ENCODE measurements around the gene UTP25.

The UTP25 gene

DNA sequence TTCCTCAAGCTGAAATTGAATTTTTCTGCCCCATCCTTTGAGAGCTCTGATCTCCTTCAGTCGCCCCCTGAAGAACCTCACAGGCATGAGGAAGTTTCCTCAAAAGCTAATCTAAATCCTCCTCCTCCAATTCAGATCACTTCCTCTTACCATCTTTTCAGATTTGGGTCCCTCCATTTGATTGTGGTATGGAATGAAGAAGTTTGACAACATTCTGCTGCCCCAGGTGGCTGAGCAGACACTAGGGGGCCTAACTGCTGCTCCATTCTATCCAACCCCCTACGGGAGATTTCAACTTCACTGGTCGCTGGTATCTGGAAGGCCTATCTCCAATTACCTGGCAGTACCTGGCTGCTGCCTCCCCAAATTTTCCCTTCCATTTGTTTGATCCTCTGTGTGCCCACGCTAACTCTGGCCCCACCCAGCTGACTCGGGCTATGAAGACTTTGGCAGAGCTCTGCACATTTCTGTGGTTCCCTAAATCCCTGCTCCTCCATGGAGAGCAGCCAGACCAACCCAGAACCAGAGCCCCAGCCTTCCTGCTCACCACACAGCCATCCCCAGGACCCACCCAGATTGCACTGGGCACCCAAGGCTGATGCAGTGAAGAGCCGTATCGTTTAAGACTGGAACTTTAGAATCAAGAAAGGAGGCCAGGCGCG is 29.7 kb upstream of the UTP25 start:
- TF ChIP-seq, protein P1, sequence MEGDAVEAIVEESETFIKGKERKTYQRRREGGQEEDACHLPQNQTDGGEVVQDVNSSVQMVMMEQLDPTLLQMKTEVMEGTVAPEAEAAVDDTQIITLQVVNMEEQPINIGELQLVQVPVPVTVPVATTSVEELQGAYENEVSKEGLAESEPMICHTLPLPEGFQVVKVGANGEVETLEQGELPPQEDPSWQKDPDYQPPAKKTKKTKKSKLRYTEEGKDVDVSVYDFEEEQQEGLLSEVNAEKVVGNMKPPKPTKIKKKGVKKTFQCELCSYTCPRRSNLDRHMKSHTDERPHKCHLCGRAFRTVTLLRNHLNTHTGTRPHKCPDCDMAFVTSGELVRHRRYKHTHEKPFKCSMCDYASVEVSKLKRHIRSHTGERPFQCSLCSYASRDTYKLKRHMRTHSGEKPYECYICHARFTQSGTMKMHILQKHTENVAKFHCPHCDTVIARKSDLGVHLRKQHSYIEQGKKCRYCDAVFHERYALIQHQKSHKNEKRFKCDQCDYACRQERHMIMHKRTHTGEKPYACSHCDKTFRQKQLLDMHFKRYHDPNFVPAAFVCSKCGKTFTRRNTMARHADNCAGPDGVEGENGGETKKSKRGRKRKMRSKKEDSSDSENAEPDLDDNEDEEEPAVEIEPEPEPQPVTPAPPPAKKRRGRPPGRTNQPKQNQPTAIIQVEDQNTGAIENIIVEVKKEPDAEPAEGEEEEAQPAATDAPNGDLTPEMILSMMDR (conservative IDR thresholded peaks at IDR 0.05; ENCODE audit: low read depth, low read length), result no peak
- DNase-seq (ENCODE audit: low read depth), result no peak
- no peak overlapping the region for H3K4me3 ChIP-seq (ENCODE audit: low read depth, low read length)

DNA sequence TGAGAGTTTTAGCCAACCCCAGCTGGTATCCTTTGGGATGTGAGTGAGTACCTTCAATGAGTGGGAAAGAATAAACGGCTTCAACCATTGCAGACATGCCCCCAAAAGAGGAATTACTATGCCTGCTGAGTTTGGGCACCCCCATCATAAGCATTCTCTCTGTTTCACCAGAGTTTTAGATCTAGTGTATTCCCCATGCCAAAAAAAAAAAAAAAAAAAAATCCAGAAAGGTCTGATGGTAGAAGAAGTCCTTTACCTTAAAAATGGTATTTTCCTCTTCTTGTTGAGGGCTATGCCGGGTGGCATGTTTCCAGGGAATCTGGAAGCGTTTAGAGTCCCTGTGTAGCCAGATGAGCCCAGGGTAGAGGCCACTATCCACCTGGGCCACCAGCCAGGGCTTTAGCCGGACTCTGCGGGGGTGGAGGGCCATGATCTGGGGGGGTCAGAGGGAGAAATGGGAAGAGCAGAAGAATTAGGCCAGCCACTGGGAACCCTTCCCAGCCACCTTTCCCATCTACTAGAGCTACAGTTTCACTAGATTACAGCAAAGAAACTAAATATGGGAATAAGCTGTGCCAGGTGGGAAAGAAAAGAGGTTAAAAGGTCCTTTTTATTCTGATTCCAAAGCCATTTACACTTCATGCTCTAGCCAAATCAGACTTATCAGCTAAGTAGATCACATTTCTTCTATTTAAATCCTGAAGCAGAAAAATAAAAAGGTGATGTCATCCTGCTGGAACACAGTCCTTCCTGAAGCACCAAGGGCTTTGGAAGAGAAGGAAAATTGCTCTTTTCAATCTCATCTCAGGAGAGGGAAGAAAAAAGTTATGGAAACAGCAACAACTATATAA is 26.6 kb upstream of the UTP25 start:
- no peak for DNase-seq (ENCODE audit: low read depth)
- no peak overlapping the region for H3K4me3 ChIP-seq (ENCODE audit: low read depth, low read length)
- TF ChIP-seq, protein P1 (conservative IDR thresholded peaks at IDR 0.05; ENCODE audit: low read depth, low read length), result no peak

DNA sequence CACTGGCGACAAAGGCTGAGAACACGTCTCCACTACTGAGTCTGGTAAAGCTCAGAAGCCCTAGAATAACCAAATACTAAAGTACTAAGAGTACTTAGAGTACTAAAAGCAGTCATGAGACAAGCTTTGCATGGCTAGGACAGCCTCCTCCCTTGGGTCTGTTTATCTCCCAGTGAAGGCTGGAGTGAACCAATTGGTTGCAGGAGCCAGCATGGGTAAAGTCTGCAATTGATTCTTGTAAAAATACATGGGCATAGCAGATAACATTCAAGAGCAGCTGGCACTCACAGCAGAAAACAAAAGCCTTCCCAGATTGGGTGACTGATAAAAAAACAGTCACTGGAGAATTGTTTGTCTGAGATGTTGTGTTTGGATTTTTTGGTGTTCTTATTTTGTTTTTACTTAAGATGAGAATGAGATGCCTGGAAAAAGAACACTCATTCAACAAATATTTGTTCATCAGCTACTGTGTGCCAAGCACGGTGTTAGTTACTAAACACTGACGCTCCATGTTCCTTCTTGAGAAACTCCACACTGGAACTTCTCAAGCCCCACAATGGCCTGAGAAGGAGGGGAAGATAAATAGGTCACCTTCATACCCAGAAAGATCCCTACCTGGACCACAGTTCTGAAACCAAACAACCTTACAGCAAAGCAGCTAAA is 25.5 kb upstream of the UTP25 start:
- TF ChIP-seq, protein P1 (conservative IDR thresholded peaks at IDR 0.05; ENCODE audit: low read depth, low read length), result no peak
- no peak for DNase-seq (ENCODE audit: low read depth)
- H3K4me3 ChIP-seq (ENCODE audit: low read depth, low read length), result no peak overlapping the region

DNA sequence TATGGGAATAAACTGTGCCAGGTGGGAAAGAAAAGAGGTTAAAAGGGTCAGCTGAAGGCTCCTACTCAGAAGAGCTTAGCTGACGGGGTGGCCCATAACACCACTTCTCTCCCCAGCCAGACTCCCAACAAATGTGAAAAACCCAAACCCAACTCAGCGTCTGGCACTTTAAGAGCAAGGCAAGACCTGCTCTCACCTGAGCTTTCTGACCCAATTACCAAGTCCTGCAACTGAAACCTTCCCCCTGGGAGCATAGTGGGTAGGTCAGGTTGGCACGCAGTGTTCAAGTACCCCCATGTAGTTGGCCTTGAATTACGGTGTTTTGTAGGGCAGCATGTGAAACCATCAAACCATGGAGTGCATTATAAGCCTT is 25.0 kb upstream of the UTP25 start:
- H3K4me3 ChIP-seq (ENCODE audit: low read depth, low read length), result no peak overlapping the region
- DNase-seq (ENCODE audit: low read depth), result no peak
- TF ChIP-seq, protein P1 (conservative IDR thresholded peaks at IDR 0.05; ENCODE audit: low read depth, low read length), result no peak

DNA sequence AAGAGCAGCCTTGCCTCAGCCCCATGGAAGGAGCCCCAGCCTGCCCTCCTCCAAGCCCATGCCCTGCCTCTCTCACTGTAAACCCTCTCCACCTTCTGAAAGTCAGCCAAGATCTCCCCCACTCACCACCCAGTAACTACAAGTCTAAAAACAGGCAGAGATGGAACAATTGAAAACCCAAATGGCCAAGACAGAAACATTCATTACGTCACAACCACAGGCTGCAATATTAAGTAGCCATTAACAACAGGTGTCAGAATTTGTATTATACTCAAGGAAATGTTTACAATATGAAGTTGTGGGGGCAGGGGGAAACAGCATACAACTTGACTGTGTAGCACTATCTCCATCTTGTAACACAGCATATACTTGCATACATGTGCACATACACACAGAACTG is 24.2 kb upstream of the UTP25 start:
- H3K4me3 ChIP-seq (ENCODE audit: low read depth, low read length), result no peak overlapping the region
- no peak for DNase-seq (ENCODE audit: low read depth)
- TF ChIP-seq, protein P1 (conservative IDR thresholded peaks at IDR 0.05; ENCODE audit: low read depth, low read length), result no peak

DNA sequence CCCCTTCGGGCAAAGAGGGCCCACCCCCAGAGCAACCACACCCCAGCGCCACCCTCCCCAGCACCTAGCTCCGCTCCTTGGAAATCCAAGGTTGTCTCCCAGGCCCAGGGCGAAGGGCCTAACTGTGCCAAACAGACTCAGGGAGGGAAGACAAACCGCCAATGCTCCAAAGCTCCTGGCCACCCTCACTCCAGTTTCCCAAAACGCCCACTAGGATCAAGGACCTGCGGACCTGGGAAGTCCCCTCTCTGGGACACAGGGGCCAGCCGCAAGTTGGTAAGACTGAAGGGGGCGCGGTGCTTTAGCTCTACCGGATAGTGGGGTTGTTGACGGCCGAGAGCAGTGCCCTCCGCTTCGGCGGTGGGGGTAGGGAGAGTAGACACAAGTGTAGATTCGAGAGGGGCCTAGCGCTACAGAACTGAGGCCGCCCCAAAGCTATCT is 22.4 kb upstream of the UTP25 start:
- TF ChIP-seq, protein P1 (conservative IDR thresholded peaks at IDR 0.05; ENCODE audit: low read depth, low read length), result no peak
- no peak overlapping the region for H3K4me3 ChIP-seq (ENCODE audit: low read depth, low read length)
- no peak for DNase-seq (ENCODE audit: low read depth)

All from choroid plexus epithelial cell (primary cell).